GM18526 (cell line): ENCODE results near the gene SHC4.

Experiments
- POLR2A ChIP-seq: IDR thresholded peaks from 3 replicates; pipeline ENCODE4 v1.6.1; 2011; ENCODE audit not compliant: insufficient read length; ENCODE audit errors: extremely low read depth

SHC4 gene

DNA sequence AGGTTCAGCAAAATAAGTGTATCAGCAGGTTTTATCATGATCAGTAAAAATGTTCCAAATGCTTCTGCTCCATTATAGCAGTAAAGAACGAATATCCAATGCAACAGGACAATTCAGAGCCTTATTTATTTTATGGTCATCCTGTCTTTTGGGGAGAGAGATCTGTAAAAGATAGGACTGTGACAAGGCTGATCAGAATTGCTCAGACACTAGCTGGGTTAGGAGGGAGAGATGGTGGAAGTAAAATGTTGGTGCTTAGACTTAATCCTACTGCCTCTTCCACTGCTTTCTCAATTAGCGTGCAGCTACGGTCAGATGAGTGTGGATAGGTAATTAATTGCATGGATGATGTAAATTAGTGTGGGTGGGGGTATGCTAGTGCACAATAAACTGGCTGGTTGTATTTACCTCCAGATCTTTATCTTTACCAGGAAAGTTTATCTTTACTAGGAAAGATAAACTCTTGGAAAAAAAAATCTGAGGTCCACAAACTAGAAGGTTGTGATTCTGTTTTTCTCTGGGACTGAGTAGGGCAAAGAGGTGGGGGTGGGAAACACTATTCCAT, 83.6 kb downstream of the SHC4 start:
- TF ChIP-seq POLR2A = no peak

DNA sequence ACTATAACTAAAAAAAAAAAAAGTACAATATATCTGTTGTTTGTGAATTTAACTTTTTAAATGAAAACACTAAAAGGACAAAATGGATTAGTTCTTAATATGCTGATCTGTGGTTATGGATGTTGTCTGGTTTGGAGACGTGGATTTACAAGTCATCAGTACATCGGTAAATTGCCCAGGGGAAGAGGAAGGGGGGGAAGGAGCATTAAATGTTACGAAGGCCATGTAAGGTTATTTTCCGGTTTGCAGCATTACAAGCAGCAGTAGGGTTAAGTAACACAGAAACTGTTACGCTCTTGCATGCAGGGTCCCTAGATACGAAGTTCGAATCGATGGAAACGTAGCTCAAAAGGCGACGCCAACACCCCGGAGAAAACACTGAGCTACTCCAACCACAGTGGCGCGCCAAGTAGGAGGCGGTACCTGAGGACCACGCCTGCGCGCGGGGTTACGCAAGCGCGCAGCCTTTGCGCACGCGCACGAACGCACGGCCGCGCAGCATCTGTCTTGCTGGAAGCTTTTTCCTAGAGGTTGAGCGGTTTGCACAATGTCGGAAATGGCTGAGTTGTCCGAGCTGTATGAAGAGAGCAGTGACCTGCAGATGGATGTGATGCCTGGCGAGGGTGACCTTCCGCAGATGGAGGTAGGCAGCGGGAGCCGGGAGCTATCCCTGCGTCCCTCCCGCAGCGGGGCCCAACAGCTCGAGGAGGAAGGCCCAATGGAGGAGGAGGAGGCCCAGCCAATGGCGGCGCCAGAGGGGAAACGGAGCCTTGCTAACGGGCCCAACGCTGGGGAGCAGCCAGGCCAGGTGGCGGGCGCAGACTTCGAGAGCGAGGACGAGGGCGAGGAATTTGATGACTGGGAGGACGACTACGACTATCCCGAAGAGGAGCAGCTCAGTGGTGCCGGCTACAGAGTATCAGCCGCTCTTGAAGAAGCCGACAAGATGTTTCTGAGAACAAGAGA, 85.8 kb downstream of the SHC4 start, which contains the start of gene EID1:
EID1 (plus strand) TSS at position 505 of the 966 bp plus-strand sequence; CDS start at position 548, 43 bp downstream.
- peak; percentile 87 for TF ChIP-seq POLR2A

DNA sequence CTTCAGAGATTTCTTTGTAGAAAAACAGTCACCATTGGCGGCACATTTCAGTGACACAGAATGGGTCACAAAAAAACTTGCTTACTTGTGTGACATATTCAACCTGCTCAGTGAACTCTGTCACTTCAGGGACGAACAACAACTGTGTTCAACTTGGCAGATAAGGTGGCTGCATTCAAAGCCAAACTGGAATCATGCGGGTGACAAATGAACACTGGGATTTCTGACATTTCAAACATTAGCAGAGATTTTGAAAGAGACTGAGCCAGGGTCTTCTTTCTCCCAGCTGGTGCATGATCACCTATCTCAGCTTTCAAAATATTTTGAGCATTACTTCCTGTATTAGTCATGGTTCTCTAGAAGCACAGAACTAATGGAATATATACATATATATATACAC, 87.7 kb downstream of the SHC4 start:
- TF ChIP-seq POLR2A = no peak

DNA sequence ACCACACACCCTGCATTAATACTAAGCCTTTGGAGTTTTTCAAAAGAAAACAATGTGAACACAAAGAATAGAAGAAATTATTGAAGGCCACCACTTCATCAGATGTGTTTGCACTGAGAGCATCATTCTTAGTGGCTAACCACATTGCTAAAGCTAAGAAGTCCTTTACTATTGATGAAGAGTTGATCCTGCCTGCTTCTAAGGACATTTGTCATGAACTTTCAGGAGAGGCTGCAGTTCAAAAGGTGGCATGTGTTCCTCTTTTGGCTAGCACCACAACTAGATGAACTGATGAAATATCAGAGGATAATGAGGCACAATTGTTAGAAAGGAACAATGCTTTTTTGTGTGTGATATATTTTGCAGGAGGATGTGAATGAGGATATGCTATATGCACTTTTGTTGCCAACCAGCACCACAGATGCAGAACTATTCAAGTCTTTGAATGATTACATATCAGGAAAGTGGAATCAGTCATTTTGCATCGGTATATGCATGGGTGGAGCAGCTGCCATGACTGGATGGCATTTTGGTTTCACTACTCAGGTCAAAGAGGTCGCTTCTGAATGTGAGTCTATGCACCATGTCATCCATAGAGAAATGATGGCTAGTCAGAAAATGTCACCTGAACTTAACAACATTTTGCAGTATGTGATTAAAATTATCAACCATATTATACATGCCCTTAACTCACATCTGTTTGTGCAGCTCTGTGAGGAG, 88.3 kb downstream of the SHC4 start:
- TF ChIP-seq POLR2A = no peak

DNA sequence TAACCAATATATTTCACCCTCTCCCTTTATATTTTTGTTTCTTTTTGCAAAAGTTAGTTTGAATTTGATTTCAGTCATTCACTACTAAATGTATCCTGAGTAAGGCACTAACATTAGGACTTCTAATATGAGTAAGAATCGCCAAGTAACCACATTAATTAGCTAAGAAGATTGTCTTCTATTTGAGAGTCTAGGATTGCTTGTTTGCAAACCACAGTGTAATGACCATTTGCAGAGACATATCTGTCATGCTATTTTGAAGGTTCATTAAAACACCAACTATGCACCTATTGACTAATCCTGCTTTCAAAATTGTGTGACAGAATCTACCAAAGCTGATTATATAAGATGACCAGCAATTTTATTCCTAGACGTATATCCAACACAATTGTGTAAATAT, 91.1 kb downstream of the SHC4 start:
- TF ChIP-seq POLR2A = no peak

- no peak for TF ChIP-seq POLR2A
These were observed 92.2 kb downstream of the SHC4 start for GRCh38 chr15:48871542-48871941.

GRCh38 chr15:48869966-48870365, 93.8 kb downstream of the SHC4 start:
- TF ChIP-seq POLR2A = no peak

DNA sequence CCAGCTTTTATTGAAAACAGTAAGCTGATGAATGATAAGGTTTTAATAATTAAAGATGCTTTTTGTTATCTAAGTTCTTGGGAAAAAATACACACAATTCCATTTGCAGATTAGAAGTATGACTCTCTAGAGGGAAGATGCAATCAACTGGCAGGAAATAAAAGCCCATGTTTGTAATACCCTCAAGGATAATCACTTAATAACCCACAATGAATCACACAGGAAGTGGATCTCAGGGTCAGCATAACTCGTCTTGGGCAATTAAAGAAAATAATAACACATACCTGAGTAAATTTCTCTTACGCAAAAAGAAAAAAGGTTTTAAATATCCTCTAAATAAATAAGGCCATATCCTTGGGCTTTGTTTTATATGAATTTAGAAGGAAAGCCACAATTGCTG, 95.2 kb downstream of the SHC4 start:
- TF ChIP-seq POLR2A = no peak

DNA sequence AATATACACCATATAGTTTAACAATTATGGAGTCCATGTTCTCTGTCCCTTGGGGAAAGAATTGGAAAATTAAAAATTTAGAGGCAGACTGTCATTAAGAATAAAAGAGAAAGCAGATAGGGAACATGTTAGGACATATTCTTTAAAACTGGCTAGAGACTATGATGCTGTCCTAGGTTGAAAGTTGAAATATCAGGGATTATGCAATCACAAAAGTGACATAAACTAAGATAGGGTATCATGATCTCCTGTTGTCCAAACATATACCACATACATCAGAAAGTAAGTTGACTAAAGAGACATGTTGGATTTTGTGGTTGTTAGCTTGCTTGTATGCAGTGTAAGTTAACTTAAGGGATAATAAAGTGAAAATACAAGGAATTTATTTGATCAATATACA, 95.7 kb downstream of the SHC4 start:
- no peak for TF ChIP-seq POLR2A

- no peak for TF ChIP-seq POLR2A
These were observed 97.6 kb downstream of the SHC4 start for GRCh38 chr15:48866141-48866563.

- TF ChIP-seq POLR2A = no peak
These were observed 98.2 kb downstream of the SHC4 start for GRCh38 chr15:48865370-48866079.

GRCh38 chr15:48862705-48863104, 101.0 kb downstream of the SHC4 start:
- no peak for TF ChIP-seq POLR2A

GRCh38 chr15:48861813-48862431, 101.8 kb downstream of the SHC4 start:
- no peak for TF ChIP-seq POLR2A

- no peak for TF ChIP-seq POLR2A
These were observed 104.3 kb downstream of the SHC4 start for GRCh38 chr15:48859426-48859825.

DNA sequence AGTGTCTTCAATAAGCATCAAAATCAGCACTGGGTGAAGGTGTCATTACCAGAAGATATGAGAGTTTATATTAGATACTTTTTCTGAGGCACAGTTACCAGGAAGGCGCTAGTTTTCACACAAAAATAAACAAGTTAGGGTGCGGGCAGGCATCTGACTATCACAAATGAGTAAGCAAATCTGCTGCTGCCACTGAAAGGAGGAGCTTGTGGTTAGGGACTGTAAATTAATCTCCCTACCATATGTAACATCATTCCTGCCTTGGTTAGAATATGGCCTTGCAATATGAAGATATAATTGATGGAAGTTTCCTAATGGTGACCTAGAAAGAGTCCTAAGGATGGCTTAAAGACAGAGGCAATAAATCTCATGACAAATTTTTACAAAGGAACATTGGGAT, 105.3 kb downstream of the SHC4 start:
- no peak for TF ChIP-seq POLR2A
